Stimulated activated effector memory CD8-positive, alpha-beta T cell treated with anti-CD3 and anti-CD28 coated beads, Interleukin-12 subunit alpha, Interleukin-12 subunit beta, amount 100 ng/mL, for 72 hours (primary cell): ENCODE measurements around the gene ADGRA3.

Experiments used
- ATAC-seq: fragments of 150-1000 bp; cut with Tn5 transposase; 2 replicates; pipeline ENCODE4 v1.10.0; 2021
- DNase-seq, 2 donors: peaks; one replicate each; pipeline ENCODE4 v3.0.0; 2021 to 2022; ENCODE audit warnings: low spot score in 2 of 2
- H3K27ac Mint-ChIP-seq: one replicate; pipeline ENCODE4 v1.8.0; 2022; ENCODE audit warnings: mild to moderate bottlenecking, mixed read lengths
- H3K36me3 Mint-ChIP-seq: one replicate; pipeline ENCODE4 v1.8.0; 2022; ENCODE audit warnings: mild to moderate bottlenecking, mixed read lengths
- H3K4me1 Mint-ChIP-seq: one replicate; pipeline ENCODE4 v1.8.0; 2022; ENCODE audit warnings: mixed read lengths
- H3K4me3 Mint-ChIP-seq: one replicate; pipeline ENCODE4 v1.8.0; 2022; ENCODE audit warnings: mild to moderate bottlenecking, mixed read lengths
- H3K9me3 Mint-ChIP-seq: one replicate; pipeline ENCODE4 v1.8.0; 2022; ENCODE audit warnings: mixed read lengths

ADGRA3 gene

GRCh38 chr4:22521240-22521639 lies 5.4 kb upstream of the ADGRA3 start:
- H3K36me3 Mint-ChIP-seq: no peaks in the 10 kb centered on the region
- DNase-seq (no peak), ATAC-seq (no peak)
- H3K9me3 Mint-ChIP-seq: peaks cover 8% of the 10 kb centered on the region
- H3K4me1 Mint-ChIP-seq: no peaks in the 10 kb centered on the region
- no peak overlapping the region for H3K27ac Mint-ChIP-seq
- no peak overlapping the region for H3K4me3 Mint-ChIP-seq

GRCh38 chr4:22515145-22515887 lies 550 bp downstream of the ADGRA3 start:
- DNase-seq: no peak
- Mint-ChIP-seq H3K4me3 (peak overlapping the region; percentile 51), H3K9me3 (peaks cover 9% of the 10 kb centered on the region), H3K27ac (no peak overlapping the region), H3K4me1 (no peaks in the 10 kb centered on the region), H3K36me3 (no peaks in the 10 kb centered on the region)
- peak; percentile 48 for ATAC-seq

DNA sequence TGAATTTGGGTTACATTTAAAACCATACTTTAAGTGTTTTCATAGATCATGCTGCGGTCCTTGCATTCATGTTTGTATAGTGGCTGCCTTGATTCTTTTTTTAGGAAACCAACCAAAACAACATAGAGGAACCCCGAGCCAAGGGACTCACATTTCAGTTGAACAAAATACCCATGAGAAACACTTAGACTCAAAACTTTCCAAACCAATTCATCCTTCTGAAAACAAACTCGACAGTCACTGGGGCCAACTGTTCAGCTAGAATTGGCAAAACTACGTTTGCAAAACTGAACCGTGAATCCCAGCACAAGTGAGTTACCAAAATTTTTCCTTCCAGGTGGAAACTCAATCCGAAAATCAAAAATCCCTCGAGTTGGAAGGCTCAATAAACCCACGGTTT lies 1.4 kb downstream of the ADGRA3 start:
- H3K36me3 Mint-ChIP-seq: no peaks in the 10 kb centered on the region
- no peak overlapping the region for H3K27ac Mint-ChIP-seq
- H3K4me3 Mint-ChIP-seq: no peak overlapping the region
- no peak for DNase-seq
- no peaks in the 10 kb centered on the region for H3K4me1 Mint-ChIP-seq
- H3K9me3 Mint-ChIP-seq: peaks cover 11% of the 10 kb centered on the region
- no peak for ATAC-seq

- no peak overlapping the region for H3K4me3 Mint-ChIP-seq
- DNase-seq (no peak), ATAC-seq (no peak)
Observed at GRCh38 chr4:22514001-22514400, 1.9 kb downstream of the ADGRA3 start.

GRCh38 chr4:22512306-22512705 lies 3.6 kb downstream of the ADGRA3 start:
- ATAC-seq: no peak
- Mint-ChIP-seq H3K27ac (no peak overlapping the region), H3K9me3 (peaks cover 16% of the 10 kb centered on the region), H3K4me3 (no peak overlapping the region), H3K4me1 (no peaks in the 10 kb centered on the region), H3K36me3 (no peaks in the 10 kb centered on the region)
- no peak for DNase-seq

More at GRCh38 chr4:22514001-22514400, 1.9 kb downstream of the ADGRA3 start:
- Mint-ChIP-seq H3K27ac (no peak overlapping the region), H3K4me1 (no peaks in the 10 kb centered on the region), H3K36me3 (no peaks in the 10 kb centered on the region), H3K9me3 (peaks cover 11% of the 10 kb centered on the region)

DNA sequence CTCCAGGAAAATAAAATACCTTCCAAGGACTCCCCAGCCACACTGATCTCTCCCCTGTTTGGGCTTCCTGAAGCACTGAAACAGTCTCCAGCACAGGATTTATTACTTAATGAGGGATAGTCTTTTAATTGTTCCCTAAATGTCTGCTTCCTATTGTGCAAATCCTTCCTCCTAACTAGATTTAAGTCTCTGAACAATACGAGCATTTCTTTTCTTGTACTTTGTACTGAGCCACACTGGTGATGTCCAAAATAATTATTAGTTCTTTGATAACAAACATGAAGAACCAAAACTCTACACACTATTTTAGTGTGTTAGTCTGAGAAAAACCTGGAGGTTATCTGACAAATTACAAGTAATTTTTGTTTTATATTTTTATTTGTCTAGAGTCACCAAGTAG lies 5.1 kb downstream of the ADGRA3 start:
- H3K27ac Mint-ChIP-seq: no peak overlapping the region
- peaks cover 20% of the 10 kb centered on the region for H3K9me3 Mint-ChIP-seq
- no peak for DNase-seq
- ATAC-seq: no peak
- no peak overlapping the region for H3K4me3 Mint-ChIP-seq
- no peaks in the 10 kb centered on the region for H3K4me1 Mint-ChIP-seq
- no peaks in the 10 kb centered on the region for H3K36me3 Mint-ChIP-seq

DNA sequence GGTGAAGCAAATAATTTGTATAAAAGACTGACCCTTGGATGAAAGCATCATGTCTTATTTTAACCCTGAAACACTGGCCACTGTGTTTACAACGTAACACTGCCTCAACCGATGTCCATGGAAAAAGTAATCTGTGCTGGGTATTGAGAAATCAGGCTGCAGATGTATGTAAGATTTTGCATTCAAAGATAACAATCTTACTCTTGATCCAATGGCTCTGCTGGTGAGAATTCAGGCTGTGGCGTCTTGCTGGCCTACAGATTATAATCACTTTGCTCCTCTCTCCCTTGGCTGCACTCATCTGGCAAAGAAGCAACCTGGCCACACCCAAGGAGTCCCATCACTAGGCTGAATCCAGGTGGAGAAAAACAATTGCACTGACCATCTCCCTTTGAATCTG lies 7.5 kb downstream of the ADGRA3 start:
- Mint-ChIP-seq H3K4me1 (no peaks in the 10 kb centered on the region), H3K27ac (no peak overlapping the region), H3K36me3 (no peaks in the 10 kb centered on the region), H3K9me3 (peaks cover 25% of the 10 kb centered on the region), H3K4me3 (no peak overlapping the region)
- ATAC-seq (no peak), DNase-seq (no peak)

DNA sequence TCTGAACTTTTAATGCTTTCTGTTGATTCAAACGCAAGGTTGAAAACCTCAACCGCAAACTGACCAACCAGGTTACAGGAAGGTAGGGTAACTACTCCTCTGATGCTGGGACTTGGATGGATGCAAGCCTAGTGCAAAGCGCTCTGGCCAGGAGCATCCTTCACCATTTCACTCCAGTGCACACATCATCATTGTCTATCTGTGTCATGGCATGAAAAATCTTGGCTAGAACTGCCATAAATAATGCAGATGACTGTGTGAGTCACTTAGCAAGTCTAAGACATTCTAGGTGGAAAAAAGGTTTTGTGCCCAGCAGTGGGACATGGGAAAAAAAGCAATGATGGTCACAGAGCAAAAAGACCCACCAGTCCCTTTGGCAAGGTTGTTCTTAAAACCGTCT lies 10.9 kb downstream of the ADGRA3 start:
- Mint-ChIP-seq H3K27ac (no peak overlapping the region), H3K36me3 (no peaks in the 10 kb centered on the region), H3K4me1 (no peaks in the 10 kb centered on the region), H3K9me3 (peaks cover 14% of the 10 kb centered on the region), H3K4me3 (no peak overlapping the region)
- ATAC-seq (no peak), DNase-seq (no peak)

DNA sequence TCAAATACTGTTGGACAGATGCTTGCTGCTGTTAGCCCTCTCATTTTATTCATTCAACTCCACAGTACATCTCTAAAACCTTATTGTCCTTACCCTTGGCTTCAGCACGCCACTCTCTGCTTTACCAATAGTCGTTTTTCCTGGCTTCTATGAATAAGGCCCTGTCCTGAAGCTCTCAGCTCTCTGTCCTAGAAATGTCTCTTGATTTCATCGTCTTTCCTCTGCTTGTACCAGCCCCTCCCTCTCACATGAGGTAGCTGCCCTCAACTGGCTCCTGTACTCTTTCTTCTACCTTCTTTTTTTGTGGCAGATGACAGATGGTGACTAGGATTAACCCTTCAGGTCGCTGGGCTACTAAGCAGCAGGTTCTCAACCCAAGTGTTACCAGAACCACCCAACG lies 11.4 kb downstream of the ADGRA3 start:
- no peak overlapping the region for H3K4me3 Mint-ChIP-seq
- ATAC-seq (no peak), DNase-seq (no peak)
- no peak overlapping the region for H3K27ac Mint-ChIP-seq
- H3K36me3 Mint-ChIP-seq: no peaks in the 10 kb centered on the region
- peaks cover 14% of the 10 kb centered on the region for H3K9me3 Mint-ChIP-seq
- H3K4me1 Mint-ChIP-seq: no peaks in the 10 kb centered on the region

DNA sequence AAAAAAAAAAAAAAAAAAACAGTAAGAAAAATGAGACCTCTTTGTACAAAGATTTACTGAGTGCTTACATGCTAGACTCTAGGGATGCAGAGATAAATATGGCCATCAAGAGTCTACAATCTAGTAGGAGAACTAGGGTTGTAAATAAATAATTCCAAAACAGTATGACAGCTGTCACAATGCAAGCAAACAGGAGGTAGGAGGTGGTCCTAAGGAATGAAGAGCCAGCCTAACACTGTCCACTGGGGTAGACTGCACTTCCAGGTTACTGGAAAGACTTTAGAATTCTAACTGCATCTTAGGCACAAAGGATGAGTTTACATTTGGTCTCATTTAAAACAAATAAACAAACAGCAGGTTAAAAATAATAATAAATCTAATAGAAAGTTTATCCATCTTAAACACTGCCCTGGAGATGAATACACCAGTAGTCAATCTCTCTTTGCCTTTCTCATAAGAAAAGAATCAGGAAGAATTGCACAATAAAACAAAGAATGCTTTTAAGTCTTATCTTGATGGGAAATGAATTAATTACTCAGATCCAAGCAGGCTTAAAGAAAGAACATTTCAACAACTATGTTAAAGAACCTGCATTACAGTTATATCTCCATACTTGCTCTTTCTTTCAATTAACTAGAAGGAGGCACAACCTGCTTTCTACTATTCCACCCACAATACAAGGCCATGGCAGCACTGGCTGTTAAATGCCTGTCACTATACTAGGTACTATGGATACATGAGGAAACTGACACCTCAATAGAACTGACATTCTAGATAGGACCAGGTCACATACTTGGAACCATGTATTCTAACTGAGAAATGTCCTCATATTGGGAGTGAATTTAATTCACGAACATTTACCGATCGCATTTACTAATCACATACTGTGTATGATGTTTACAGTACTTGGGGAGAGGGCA lies 12.7 kb downstream of the ADGRA3 start:
- Mint-ChIP-seq H3K4me3 (no peak overlapping the region), H3K36me3 (no peaks in the 10 kb centered on the region), H3K4me1 (no peaks in the 10 kb centered on the region), H3K27ac (no peak overlapping the region), H3K9me3 (peaks cover 9% of the 10 kb centered on the region)
- ATAC-seq: no peak
- DNase-seq: no peak

- Mint-ChIP-seq H3K9me3 (peaks cover 9% of the 10 kb centered on the region), H3K4me1 (no peaks in the 10 kb centered on the region), H3K4me3 (no peak overlapping the region), H3K36me3 (no peaks in the 10 kb centered on the region), H3K27ac (no peak overlapping the region)
- ATAC-seq (no peak), DNase-seq (no peak)
Observed at GRCh38 chr4:22501715-22502095, 14.2 kb downstream of the ADGRA3 start.

DNA sequence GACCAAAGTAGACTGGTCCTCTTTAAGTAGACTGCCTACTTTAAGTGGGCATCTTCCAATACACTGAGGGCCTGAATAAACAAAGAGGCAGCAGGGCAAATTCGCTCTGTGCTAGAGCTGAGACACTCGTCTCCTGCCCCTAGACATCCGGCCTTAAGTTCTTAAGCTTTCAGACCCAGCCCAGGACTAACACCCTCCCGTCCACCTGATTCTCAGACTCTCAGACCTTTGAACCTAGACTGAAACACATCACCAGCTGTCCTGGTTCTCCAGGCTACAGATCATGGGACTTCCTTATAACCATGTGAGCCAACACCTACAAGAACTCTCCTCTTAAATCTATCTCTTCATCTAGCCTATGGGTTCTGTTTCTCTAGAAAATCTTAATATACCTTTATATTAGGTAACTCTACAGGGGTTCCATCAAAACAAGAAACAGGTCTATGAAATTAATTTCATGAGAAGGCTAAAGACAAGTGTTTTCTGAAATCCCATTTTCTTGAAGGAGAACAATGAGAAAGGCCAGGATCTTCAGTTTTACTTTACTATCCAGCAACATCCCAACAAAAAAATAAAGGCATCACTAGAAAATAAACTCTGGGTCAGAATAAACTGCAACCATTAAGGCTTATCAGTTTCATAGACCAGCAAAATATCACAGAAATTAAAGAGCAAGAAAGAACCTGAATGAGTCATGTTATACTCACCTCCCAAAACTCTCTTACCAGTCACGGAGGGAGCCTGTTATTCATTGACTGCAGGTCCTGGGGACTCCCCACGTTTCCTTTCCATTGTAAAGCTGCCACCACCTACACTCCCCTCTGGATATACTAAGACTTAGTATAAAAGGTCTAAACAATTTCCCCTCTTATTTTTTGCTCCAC lies 14.8 kb downstream of the ADGRA3 start:
- ATAC-seq (peak; percentile 42), DNase-seq (no peak)
- Mint-ChIP-seq H3K4me3 (no peak overlapping the region), H3K4me1 (no peaks in the 10 kb centered on the region), H3K36me3 (no peaks in the 10 kb centered on the region), H3K9me3 (peaks cover 10% of the 10 kb centered on the region), H3K27ac (no peak overlapping the region)

DNA sequence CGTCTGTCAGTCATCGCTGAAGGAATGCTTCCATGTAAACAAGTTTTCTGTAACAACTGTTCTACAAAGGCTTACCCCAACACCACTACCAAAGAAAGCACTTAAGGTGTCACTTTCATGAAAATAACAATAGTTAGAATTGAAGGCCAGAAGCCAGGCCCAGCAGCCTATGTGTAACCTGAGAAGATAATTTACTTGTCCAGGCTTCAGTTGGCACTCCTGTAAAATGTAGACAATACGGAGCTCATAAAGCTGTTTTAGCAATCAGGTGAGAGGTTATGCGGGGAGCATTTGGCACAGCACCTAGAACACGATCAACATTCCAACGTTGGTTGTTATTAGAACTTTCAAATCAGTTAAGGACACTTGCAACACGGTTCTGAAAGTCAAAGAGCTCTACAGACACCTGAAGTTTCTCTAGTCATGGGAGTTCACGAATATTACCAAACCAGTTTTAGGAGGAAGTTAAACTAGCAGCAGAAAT lies 15.7 kb downstream of the ADGRA3 start:
- DNase-seq (no peak), ATAC-seq (no peak)
- H3K27ac Mint-ChIP-seq: no peak overlapping the region
- H3K36me3 Mint-ChIP-seq: no peaks in the 10 kb centered on the region
- H3K4me3 Mint-ChIP-seq: no peak overlapping the region
- no peaks in the 10 kb centered on the region for H3K4me1 Mint-ChIP-seq
- H3K9me3 Mint-ChIP-seq: peaks cover 4% of the 10 kb centered on the region

DNA sequence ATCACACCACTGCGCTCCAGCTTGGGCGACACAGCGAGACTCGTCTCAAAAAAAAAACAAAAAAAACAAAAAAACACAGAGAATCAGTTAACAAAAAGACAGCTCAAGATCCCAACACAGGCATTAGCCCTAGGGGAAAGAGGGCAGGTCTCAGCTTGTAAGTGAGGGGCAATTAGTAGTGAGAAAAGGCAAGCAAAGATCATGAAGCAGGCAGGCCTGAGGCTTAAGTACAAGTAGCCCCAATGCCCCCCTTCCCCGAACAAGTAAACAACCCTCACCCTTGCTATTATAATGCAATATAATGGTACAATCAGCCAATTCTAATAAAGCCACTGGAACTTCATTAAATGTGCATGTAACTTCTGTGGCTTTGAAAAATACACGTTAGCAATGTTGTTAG lies 17.0 kb downstream of the ADGRA3 start:
- H3K4me1 Mint-ChIP-seq: no peaks in the 10 kb centered on the region
- no peak overlapping the region for H3K4me3 Mint-ChIP-seq
- ATAC-seq (no peak), DNase-seq (no peak)
- H3K27ac Mint-ChIP-seq: no peak overlapping the region
- peaks cover 7% of the 10 kb centered on the region for H3K9me3 Mint-ChIP-seq
- no peaks in the 10 kb centered on the region for H3K36me3 Mint-ChIP-seq

- Mint-ChIP-seq H3K9me3 (peaks cover 9% of the 10 kb centered on the region), H3K4me3 (no peak overlapping the region), H3K4me1 (no peaks in the 10 kb centered on the region), H3K27ac (no peak overlapping the region), H3K36me3 (no peaks in the 10 kb centered on the region)
- no peak for ATAC-seq
- no peak for DNase-seq
Observed at GRCh38 chr4:22496165-22496813, 19.6 kb downstream of the ADGRA3 start.
